DMS153 (cell line): ENCODE measurements around the gene REEP1.

ENCODE experiments used
- DNase-seq: peaks from one replicate; lab custom pipeline; 2025; lab: John Stamatoyannopoulos, UW

REEP1 gene

GRCh38 chr2:86305915-86306254, 31.5 kb downstream of the REEP1 start:
- no peak for DNase-seq

DNA sequence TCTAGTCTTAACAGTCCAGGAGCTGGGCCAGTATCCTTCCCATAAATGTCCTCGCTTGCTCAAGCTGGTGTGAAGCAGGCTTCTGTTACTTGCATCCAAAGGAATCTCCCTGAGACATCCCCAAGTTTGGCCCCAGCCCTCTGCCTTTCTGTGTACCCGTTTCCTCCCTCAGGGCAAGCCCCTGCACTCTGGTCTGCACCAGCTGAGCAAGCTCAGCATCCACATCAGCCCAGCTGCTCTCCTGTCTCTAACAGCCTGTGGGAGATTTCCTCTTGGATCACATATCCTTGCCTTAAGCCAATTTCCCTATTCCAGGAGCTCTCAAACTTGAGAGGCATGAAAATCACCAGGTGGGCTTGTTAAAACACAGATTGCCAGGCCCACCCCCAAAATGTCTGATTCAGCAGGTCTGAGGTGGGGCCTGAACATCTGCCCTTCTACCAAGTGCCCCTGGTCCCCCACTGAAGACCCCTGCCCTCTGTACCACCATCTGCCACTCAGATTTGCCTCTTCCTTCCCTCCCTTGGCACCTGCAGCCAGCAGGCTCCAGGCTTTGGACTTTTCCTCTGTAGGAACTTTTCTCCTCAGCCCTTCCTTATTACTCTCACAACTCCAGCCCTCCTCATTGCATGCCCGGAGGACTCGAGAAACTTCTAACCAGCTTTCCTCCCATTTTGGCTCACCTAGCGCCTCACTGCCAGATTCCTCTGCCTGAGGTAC, 32.1 kb downstream of the REEP1 start:
- DNase-seq: no peak

- DNase-seq: no peak
Observed at GRCh38 chr2:86304416-86304815, 33.0 kb downstream of the REEP1 start.

DNA sequence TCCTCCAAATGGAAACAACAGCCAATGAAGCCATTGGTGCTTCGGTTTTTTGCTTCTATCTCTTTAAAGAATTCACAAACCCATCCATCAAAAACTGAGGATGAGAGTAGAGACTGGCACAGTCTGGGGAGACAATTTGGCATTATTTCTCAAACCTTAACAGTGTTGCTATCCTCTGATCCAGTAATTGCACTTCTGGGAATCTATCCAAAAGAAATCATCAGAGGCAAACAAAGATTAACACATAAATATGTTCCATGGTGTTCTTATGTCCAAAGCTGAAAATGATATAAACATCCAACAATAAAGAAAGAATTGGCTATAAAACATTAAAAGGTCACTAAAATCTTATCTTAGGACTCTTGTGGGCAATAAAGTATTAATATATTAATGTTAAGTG, 35.1 kb downstream of the REEP1 start:
- DNase-seq: no peak

- DNase-seq: peak; percentile 11
Observed at GRCh38 chr2:86301711-86302202, 35.7 kb downstream of the REEP1 start.

DNA sequence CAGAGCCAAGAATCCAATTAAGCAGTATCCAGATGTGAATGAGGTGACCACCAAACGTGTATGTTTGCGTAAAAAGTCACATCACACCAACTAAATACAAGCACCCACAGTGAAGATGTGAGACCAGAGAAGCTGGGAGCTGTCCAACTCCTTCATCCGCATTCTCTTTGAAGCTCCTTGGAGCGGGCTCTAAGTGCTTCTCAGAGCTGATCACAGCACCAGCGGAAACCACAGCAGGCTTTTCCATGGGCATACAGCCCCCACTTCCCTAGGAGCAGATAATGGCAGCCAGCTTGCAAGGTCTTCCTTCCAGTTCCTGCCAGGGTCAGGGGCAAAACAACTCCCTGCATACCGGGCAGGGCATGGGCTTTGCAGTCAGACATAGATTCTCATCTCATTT, 36.4 kb downstream of the REEP1 start:
- DNase-seq: no peak

DNA sequence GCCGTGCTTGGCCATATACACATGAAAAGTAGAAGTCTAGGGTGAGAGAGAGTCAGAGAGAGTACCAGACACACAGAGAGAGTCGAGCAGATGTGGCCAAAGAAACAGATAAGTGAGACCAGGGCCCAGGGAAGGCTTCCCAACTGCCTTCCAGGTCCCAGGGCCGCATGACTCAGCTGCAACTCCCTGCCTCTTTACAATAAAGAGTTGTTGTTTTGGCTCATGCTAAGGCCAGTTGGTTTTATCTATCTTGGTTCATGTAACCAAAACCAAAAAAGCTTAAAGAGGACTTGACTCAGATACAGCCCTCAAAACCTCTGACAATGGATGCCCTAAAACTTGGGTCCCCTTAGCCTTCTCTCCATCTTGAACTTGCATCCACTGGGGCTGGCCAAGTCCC, 36.9 kb downstream of the REEP1 start:
- no peak for DNase-seq

- no peak for DNase-seq
Observed at GRCh38 chr2:86298411-86299390, 38.7 kb downstream of the REEP1 start.

- DNase-seq: no peak
Observed at GRCh38 chr2:86297382-86298147, 39.9 kb downstream of the REEP1 start.

- no peak for DNase-seq
Observed at GRCh38 chr2:86296947-86297346, 40.5 kb downstream of the REEP1 start.

- no peak for DNase-seq
Observed at GRCh38 chr2:86295066-86295465, 42.4 kb downstream of the REEP1 start.

DNA sequence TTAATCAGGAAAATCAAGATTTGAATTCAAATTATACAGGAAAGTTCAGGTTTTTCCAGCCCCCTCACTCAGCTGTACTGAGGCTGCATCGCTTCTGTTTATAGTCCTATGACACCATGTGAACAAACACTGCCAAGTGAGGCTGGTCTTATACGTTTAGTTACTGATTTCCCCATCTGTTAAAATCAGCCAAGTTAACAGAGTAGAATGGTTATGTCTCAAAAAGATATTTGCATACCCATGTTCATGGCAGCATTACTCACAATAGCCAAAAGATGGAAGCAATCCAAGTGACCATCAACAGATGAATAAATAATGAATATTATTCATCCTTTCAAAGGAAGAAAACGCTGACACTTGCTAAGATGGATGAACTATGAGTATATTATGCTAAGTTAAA, 43.8 kb downstream of the REEP1 start:
- no peak for DNase-seq

DNA sequence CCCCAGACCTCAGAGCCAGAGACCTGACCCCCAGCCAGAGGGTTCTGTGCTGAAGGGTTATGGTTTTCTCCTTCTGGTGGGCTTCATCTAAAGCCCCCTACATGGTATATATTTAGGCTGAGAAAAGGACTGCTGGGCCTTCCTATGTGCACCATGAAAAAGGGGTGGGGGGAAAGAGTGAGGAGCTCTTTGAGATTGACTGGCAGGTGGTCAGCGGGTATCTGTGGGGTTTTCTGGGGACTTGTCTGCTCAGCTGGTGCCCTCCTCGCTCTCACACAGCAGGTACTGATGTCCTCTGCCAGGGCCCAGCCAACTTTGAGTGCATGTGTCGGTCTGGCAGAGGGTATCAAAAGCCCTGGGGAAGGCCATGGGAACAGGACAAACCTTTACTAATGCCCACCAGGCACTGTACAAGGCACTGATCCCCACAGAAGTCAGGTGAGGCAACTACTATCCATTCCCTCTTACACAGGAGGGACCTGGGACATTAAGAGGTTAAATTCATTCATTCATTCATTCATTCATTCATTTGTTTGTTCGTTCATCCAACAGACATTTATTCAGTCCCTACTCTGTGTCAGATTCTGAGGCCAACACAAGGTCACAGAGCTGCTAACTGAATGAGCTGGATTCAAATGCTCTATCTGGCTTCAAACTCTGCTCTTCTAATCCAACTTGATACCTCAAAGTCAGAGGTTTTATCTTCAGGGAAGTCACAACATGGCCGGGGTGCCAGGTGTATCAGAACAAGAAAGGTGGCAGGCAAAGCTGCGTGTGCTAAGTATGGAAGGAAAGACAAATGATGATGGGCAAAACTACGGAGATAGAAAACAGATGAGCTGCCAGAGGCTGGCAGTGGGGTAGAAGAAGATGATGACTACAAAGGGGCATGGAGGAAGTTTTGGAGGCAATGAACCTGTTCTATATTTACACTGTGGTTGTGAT, 44.6 kb downstream of the REEP1 start:
- no peak for DNase-seq

- DNase-seq: no peak
Observed at GRCh38 chr2:86291328-86291662, 46.1 kb downstream of the REEP1 start.

DNA sequence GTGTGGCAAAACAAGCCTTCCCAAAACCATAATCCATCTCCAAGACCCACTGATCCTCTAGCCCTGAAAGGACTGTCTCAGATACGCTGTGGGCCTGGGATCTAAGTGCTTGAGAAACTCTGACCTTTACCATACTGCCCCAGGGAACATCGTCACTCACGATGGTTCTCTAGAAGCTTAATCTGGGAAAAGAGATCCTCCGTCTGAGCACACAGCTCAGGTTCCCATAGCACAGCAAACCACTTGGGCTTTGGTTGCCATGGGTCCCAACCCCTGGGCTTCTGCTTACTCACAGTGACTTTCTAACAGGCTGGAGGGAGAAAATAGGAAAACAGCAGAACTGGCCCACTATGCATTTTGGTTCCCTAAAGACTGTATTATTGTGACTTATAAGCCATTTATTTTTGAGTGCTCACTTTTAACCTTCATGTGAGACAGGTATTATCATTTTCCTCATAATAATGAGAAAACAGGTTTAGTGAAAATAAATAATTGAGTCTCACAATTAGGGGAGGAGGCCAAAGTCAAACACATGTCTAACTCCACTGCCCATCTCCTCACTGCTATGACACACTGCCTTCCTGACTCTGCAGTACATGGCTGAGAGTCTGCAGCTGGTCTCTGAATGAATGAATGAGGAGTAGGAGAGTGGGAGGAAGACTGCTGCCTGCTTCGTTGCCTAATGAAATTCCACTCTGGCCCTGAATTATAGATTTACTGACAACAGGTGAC, 46.7 kb downstream of the REEP1 start:
- no peak for DNase-seq

GRCh38 chr2:86286516-86286915, 50.9 kb downstream of the REEP1 start:
- no peak for DNase-seq

DNA sequence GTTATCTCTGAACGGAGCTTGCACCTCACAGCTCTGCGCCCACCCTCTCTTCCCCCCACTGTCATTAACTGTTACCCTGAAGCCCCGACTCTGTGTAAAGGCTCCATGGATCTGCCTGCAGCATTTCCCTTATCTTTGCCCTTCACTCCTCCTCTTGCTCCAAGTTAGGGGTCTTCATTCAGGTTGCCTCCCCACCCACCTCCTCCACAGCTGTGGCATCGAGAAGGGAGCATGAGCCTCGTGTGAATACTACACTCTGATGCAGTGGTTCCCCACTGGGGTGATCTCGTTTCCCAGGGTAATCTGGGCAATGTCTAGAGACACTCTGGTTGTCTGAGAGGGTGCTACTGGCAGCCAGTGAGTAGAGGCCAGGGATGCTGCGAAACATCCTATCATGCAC, 51.4 kb downstream of the REEP1 start:
- DNase-seq: no peak

DNA sequence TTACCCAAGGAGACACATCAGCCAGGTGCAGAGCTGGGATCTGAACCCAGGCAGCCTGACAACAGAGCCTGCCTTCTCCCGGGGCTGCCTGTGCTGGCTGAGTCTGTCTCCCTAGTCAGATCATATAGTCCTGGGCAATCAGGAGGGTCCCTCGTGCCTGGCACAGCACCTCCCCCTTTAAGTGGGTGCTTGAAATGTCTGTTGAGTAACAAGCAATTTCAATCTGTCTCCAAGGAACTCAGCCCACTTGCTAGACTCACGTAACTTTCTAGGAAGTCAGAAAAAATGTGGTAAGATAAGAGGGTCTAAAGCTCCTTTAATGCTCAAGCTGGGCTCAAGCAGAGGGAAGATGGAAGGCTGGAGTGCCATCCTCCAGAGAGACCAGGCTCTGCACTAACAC, 51.9 kb downstream of the REEP1 start:
- no peak for DNase-seq

DNA sequence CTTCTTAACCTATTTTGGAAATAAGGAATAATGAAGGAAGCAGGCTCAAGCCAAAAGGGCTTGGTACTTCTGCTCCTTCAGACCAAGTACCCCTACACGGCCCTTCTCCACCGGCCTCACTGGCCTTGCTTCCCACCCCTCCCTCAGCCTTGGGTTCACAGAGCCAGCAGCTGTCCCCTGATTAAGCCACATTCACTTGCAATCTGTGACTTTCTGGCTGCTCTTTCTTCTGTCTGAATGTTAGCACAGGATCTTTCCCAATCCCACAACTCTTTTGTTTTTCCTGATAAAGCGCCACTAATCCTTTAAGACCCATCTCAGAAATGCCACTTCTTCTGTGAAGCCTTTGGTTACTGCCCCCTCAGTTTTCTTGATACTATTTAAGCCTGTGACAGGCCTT, 52.4 kb downstream of the REEP1 start:
- DNase-seq: no peak

DNA sequence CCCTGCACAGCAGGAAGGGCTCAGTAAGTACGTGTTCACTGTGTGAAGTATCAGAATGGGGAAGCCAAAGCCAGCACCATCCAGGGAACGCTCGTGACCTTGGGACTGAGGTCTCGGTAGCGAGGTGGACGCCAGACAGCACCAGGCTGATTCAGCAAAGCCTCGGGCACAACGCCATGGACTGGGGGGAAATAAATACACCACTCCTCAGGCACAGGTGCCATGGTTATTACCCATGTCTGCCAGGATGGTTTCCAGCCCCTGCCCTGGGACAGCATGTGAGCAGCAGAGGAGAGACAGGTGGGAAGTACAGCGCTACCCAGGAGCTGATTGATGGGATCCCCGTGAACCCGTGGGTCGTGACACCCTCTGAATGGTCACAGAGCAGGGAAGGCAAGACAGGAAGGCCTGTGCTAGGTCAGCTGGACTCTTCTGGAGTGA, 53.0 kb downstream of the REEP1 start:
- no peak for DNase-seq
